Measurements from ENCODE around the gene CLIP1.

DNA sequence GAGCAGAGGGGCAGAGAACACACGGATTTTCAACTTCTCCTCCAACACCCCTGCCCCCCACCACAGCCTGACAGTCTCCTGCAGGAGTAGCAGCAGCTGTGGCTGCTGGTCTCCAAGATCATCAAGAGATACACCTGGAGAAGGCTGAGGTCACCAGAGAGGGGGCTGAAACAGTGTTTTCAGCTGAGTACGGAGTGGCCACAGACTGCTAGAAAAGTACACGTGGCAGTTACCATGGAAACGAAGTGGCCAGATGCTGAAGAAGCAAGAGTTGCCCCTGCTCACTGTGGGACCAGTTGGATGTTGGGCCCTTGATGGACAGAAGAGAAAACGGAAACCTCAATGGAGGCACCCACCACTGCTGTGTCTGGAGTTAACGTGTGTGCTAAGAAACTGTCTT lies 191.7 kb downstream of the CLIP1 start:
- TF ChIP-seq ZNF274 (IDR thresholded peaks at IDR 0.05; ENCODE audit: low read depth, low read length) = no peak
- no peak for TF ChIP-seq SUZ12 (IDR thresholded peaks at IDR 0.05; ENCODE audit: extremely low read depth, insufficient read depth, insufficient read length)

Measured in NT2/D1 (cell line).